Lung (tissue), 13 donors: ENCODE measurements around the gene IPO9. TPM values are rescaled to one million over a fixed set of nuclear protein-coding genes. Genes with fewer than 3 reads are reported as not detected.

Experiments
- ATAC-seq: fragments of 200-7000 bp; cut with Tn5 transposase; one replicate; pipeline ENCODE4 v1.9.1; 2020; ENCODE audit warnings: moderate number of reproducible peaks; ENCODE audit not compliant: insufficient read depth, low FRiP score
- DNase-seq, 3 donors: peaks; one replicate each; pipeline ENCODE4 v3.0.0-alpha.2; 2013 to 2017
- H3K27ac ChIP-seq, 2 donors: one replicate each; pipeline ENCODE4 v1.5.1; 2013; ENCODE audit warnings: mild to moderate bottlenecking in 2 of 2, moderate library complexity in 2 of 2, control low read depth in 1 of 2, inconsistent platforms in 1 of 2, low read depth in 1 of 2, low read length in 1 of 2
- H3K27me3 ChIP-seq, 3 donors: one replicate each; pipeline ENCODE4 v1.5.1; 2013; ENCODE audit warnings: low read length in 2 of 3; ENCODE audit not compliant: control insufficient read depth in 3 of 3, insufficient read depth in 3 of 3
- H3K36me3 ChIP-seq, 4 donors: one replicate each; pipeline ENCODE4 v1.5.1; 2013; ENCODE audit warnings: low read length in 4 of 4, mild to moderate bottlenecking in 1 of 4, moderate library complexity in 1 of 4; ENCODE audit not compliant: control insufficient read depth in 4 of 4, insufficient read depth in 4 of 4
- H3K4me1 ChIP-seq, 5 donors: one replicate each; pipeline ENCODE4 v1.5.1; 2013; ENCODE audit warnings: low read length in 5 of 5, mild to moderate bottlenecking in 2 of 5, moderate library complexity in 1 of 5; ENCODE audit not compliant: control insufficient read depth in 5 of 5, insufficient read depth in 5 of 5
- H3K4me3 ChIP-seq: one replicate; pipeline ENCODE4 v1.5.1; 2013; ENCODE audit warnings: mild to moderate bottlenecking, control low read depth, moderate library complexity
- H3K9ac ChIP-seq, 2 donors: one replicate each; pipeline ENCODE4 v1.5.1; 2013; ENCODE audit warnings: low read length in 2 of 2, control low read depth in 1 of 2; ENCODE audit not compliant: insufficient read depth in 1 of 2
- H3K9me3 ChIP-seq, 4 donors: one replicate each; pipeline ENCODE4 v1.5.1; 2013; ENCODE audit warnings: low read length in 3 of 4, mild to moderate bottlenecking in 1 of 4, moderate library complexity in 1 of 4; ENCODE audit not compliant: control insufficient read depth in 4 of 4, insufficient read depth in 3 of 4
- CTCF ChIP-seq: IDR thresholded peaks from 2 replicates; pipeline ENCODE4 v1.5.1; 2012; ENCODE audit warnings: mild to moderate bottlenecking; ENCODE audit errors: control extremely low read depth, extremely low read depth
- WGBS, 2 donors: extraction: QIAGEN DNeasy Blood & Tissue Kit; methylation state at CpG; one replicate each; pipeline ENCODE4 v1.1.7; 2013; 5-methylcytosine and 5-hydroxymethylcytosine counted together
- polyA plus RNA-seq, 2 donors: library from polyadenylated mRNA; stranded (reverse); fragments of 200-250 nt; gene quantifications; one replicate each; pipeline ENCODE4 v1.2.1, GENCODE V29; 2013
- small RNA-seq: library from RNA; depleted of rRNA; stranded (forward); fragments of <200 nt; gene quantifications from one replicate; pipeline ENCODE3, GENCODE V24; 2014; ENCODE audit warnings: low replicate concordance
- total RNA-seq, 2 donors: library from RNA; depleted of rRNA in 1 of 2; stranded (reverse); fragments of >200 nt in 1 of 2; gene quantifications; one replicate each; pipeline ENCODE4 v1.2.1, GENCODE V29; 2014 to 2021
- donor health status: control.
- donor health status: control.
- donor health status: Bipolar disorder and iron deficiency.
- donor health status: healthy.
- donor health status: DM: yes; HTN: yes; CAD: no.

IPO9 gene
- total and polyA plus RNA-seq, 4 donors, result 16.7 to 52.3 (median 30.8) TPM

DNA sequence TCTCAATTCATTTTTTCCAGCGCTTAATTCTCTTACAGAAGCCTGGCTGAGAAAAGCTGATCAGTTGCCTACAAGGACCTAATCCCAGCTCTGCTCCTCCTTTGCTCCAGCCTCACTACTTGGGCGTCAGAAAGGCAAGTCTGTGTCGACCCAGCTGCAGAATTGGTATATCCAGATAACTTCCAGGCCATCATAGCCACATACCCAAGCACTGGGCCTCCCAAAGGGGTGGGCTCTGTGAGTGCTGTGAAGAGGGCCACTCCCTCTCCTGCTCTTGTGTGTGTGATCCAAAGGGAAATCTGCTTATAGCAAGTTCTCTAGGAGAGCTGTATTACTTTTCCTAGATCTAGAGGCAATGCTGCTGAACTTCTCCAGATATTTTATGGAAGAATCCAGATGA lies 99.3 kb downstream of the IPO9 start:
- ATAC-seq, result no peak

GRCh38 chr1:201930137-201930536 lies 101.2 kb downstream of the IPO9 start:
- no peaks in the 10 kb centered on the region for H3K9me3 ChIP-seq
- H3K9ac ChIP-seq, result no peak overlapping the region
- H3K27ac ChIP-seq, result no peak overlapping the region
- no peaks in the 10 kb centered on the region for H3K36me3 ChIP-seq
- WGBS, 2 donors, result 84 to 88% methylated on average over 4 of the region's 4 CpGs
- peaks cover 0 to 3% (median 0%) of the 10 kb centered on the region in 5 donors for H3K4me1 ChIP-seq
- no peak overlapping the region for H3K4me3 ChIP-seq
- ATAC-seq (no peak), DNase-seq (no peak)
- no peak for TF ChIP-seq CTCF
- H3K27me3 ChIP-seq, result no peaks in the 10 kb centered on the region

More for the DNA sequence above, 99.3 kb downstream of the IPO9 start:
- Histone ChIP-seq H3K27ac (no peak overlapping the region), H3K9me3 (no peaks in the 10 kb centered on the region), H3K27me3 (no peaks in the 10 kb centered on the region), H3K4me1 (peaks cover 0 to 3% (median 0%) of the 10 kb centered on the region in 5 donors), H3K4me3 (no peak overlapping the region), H3K9ac (no peak overlapping the region), H3K36me3 (no peaks in the 10 kb centered on the region)
- 83 to 98% methylated on average over 3 of the region's 3 CpGs for WGBS, 2 donors
- DNase-seq, result no peak
- TF ChIP-seq CTCF, result no peak

DNA sequence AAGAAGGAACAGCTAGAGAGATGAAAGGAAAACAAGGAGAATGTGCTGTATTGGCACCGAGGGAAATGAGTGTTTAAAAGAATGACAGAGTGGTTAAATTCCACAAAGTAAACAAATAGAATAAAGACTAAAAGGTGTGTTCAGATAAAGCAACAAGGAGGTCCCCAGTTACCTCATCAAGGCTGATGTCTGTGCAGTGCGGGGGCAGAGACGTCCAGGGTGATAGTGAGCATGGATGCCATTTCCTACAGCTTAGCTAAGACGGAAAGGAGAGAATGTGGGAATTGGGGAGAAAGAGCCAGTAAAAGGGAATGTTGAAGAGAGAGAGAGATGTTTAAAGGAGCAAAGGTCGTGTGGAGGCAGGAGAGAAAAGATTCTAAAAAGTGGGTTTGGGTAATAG lies 101.8 kb downstream of the IPO9 start:
- H3K4me3 ChIP-seq, result no peak overlapping the region
- no peak for TF ChIP-seq CTCF
- H3K4me1 ChIP-seq, result peaks cover 0 to 3% (median 0%) of the 10 kb centered on the region in 5 donors
- WGBS, 2 donors, result 76 to 88% methylated on average over 5 of the region's 5 CpGs
- no peak for DNase-seq
- no peaks in the 10 kb centered on the region for H3K36me3 ChIP-seq
- no peaks in the 10 kb centered on the region for H3K9me3 ChIP-seq
- H3K27me3 ChIP-seq, result no peaks in the 10 kb centered on the region
- H3K9ac ChIP-seq, result no peak overlapping the region
- no peak overlapping the region for H3K27ac ChIP-seq
- no peak for ATAC-seq

Small RNA genes within 50 kb of the gene (small RNA-seq; reads per million reads assigned to genes)
- gene MIR1231 (not detected), gene MIR6739 (not detected)

Other genes starting within 250 kb of the IPO9 start
- 10 to 100 TPM in 1 of 2 donors, 1 to 10 TPM in 1; 7.2 to 15.8 TPM for gene SHISA4, start 59.7 kb downstream of the IPO9 start, total RNA-seq
- 10 to 100 TPM in 1 of 2 donors, 1 to 10 TPM in 1; 7.7 to 15.9 TPM for gene SHISA4, start 59.7 kb downstream of the IPO9 start, polyA plus RNA-seq
- gene LMOD1, start 117.4 kb downstream of the IPO9 start, total RNA-seq, result 10 to 100 TPM; 11.4 to 25.1 TPM
- gene LMOD1, start 117.4 kb downstream of the IPO9 start, polyA plus RNA-seq, result 10 to 100 TPM in 1 of 2 donors, 1 to 10 TPM in 1; 9.6 to 24.9 TPM
- 10 to 100 TPM; 25.9 to 44.4 TPM for gene TIMM17A, start 126.3 kb downstream of the IPO9 start, total RNA-seq
- gene TIMM17A, start 126.3 kb downstream of the IPO9 start, polyA plus RNA-seq, result 10 to 100 TPM; 26.1 to 56.1 TPM
- gene RNPEP, start 153.5 kb downstream of the IPO9 start, total RNA-seq, result 10 to 100 TPM; 40.7 to 74.9 TPM
- 10 to 100 TPM; 45.9 to 49.2 TPM for gene RNPEP, start 153.5 kb downstream of the IPO9 start, polyA plus RNA-seq
- gene ELF3, start 181.4 kb downstream of the IPO9 start, total RNA-seq, result 100 to 1,000 TPM; 150 to 219 TPM
- gene ELF3, start 181.4 kb downstream of the IPO9 start, polyA plus RNA-seq, result 100 to 1,000 TPM; 143 to 148 TPM